Testis (tissue), 2 donors: ENCODE data around the gene ITPR2.

Source experiments
- POLR2A ChIP-seq: fragments of 450-650 bp; IDR thresholded peaks from one replicate; pipeline ENCODE4 v1.6.1; 2017; ENCODE audit warnings: antibody characterized with exemption, mild to moderate bottlenecking, moderate library complexity
- TF ChIP-seq, protein P1 (sequence below), 3 experiments: fragments of 450-650 bp in 2 of 3; fragments of 200-600 bp in 1 of 3; sonication (generic) in 1 of 3; IDR thresholded peaks; one replicate each; pipeline ENCODE4 v1.5.1; 2016 to 2019; ENCODE audit warnings: antibody characterized with exemption in 3 of 3, mild to moderate bottlenecking in 2 of 3, moderate library complexity in 1 of 3

DNA sequence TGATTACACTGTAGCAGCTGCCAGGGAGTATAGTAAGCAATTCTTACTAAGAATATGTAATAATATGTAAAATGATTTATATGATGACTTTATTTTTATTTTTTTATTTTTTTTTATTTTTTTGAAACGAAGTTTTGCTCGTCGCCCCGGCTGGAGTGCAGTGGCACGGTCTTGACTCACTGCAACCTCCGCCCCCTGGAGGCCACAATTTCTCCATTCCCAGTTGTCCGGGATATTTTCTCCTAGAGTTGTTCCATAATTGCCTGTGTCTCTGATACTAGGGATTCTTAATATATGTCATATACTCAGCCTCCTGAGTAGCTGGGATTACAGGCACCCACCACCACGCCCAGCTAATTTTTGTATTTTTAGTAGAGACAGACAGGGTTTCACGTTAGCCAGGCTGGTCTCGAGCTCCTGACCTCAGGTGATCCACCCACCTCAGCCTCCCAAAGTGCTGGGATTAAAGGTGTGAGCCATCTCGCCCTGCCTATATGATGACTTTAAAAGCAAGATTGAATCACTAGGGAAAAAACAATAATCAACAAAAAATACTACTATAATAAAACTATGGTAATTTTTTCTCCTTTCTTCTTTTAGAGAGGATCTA, 12.2 kb upstream of the ITPR2 start:
- TF ChIP-seq, protein P1, sequence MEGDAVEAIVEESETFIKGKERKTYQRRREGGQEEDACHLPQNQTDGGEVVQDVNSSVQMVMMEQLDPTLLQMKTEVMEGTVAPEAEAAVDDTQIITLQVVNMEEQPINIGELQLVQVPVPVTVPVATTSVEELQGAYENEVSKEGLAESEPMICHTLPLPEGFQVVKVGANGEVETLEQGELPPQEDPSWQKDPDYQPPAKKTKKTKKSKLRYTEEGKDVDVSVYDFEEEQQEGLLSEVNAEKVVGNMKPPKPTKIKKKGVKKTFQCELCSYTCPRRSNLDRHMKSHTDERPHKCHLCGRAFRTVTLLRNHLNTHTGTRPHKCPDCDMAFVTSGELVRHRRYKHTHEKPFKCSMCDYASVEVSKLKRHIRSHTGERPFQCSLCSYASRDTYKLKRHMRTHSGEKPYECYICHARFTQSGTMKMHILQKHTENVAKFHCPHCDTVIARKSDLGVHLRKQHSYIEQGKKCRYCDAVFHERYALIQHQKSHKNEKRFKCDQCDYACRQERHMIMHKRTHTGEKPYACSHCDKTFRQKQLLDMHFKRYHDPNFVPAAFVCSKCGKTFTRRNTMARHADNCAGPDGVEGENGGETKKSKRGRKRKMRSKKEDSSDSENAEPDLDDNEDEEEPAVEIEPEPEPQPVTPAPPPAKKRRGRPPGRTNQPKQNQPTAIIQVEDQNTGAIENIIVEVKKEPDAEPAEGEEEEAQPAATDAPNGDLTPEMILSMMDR (IDR thresholded peaks at IDR 0.05) = peak; percentile 30 to 60 (median 36)
- TF ChIP-seq POLR2A = no peak
